Measurements from ENCODE around the gene DENND1B. TPM values are rescaled to one million over a fixed set of nuclear protein-coding genes. Genes with fewer than 3 reads are reported as not detected.

The DENND1B gene
- polyA plus RNA-seq, 2 of the 4 experiments (the other 2 are of a cell fraction), result 2.9 to 10.5 TPM

GRCh38 chr1:197731449-197731848 lies 43.8 kb downstream of the DENND1B start:
- ATAC-seq (0 out of 6 replicates have a peak, but pooled peaks of 1 of the 2 experiments have one; percentile 39), DNase-seq (ENCODE audit: low read depth in 1 of 2, low spot score in 1 of 2) (no peak), FAIRE-seq (no peak)
- H3K27ac ChIP-seq, result no peak overlapping the region
- 83% methylated on average over 3 of the region's 3 CpGs for WGBS (ENCODE audit: missing lambda C conversion rate)
- no peaks in the 10 kb centered on the region; the same call in 1 of the 3 replicates for H3K4me1 ChIP-seq
- ChIA-PET POLR2A (no interaction called here), CTCF (interaction anchor here (1.2 kb wide), 1 partner anchor 137 kb away, joined by 3 read pairs; no protein-coding TSS in a partner anchor)
- H3K4me2 ChIP-seq, result no peak overlapping the region
- TF ChIP-seq CHD2 (IDR thresholded peaks at IDR 0.05; ENCODE audit: low read length, partially characterized antibody), result no peak
- no peak for TF ChIP-seq PHF8 (IDR thresholded peaks at IDR 0.05; ENCODE audit: borderline replicate concordance, low read depth)
- no peak for TF ChIP-seq EHMT2 (IDR thresholded peaks at IDR 0.05; ENCODE audit: low read depth)
- no peak for TF ChIP-seq CEBPB (IDR thresholded peaks at IDR 0.05)
- TF ChIP-seq MYC (IDR thresholded peaks at IDR 0.05; ENCODE audit: borderline replicate concordance, low read length), result no peak
- TF ChIP-seq REST (IDR thresholded peaks at IDR 0.05), result no peak
- no peak for TF ChIP-seq RFX5 (IDR thresholded peaks at IDR 0.05)
- TF ChIP-seq BHLHE40 (IDR thresholded peaks at IDR 0.05; ENCODE audit: low read depth, low read length), result no peak
- no peak for TF ChIP-seq PBX3 (IDR thresholded peaks at IDR 0.05)
- no peak for TF ChIP-seq ZFP36 (IDR thresholded peaks at IDR 0.05; ENCODE audit: borderline replicate concordance, partially characterized antibody)
- TF ChIP-seq GATA3 (IDR thresholded peaks at IDR 0.05; ENCODE audit: borderline replicate concordance), result no peak
- TF ChIP-seq EHF (CRISPR knock-in tag; IDR thresholded peaks at IDR 0.05), result no peak
- H3K9me3 ChIP-seq, result no peaks in the 10 kb centered on the region
- no peak overlapping the region for H3K4me3 ChIP-seq

GRCh38 chr1:197725976-197726375 lies 49.3 kb downstream of the DENND1B start:
- TF ChIP-seq EHMT2 (IDR thresholded peaks at IDR 0.05; ENCODE audit: low read depth), result no peak
- TF ChIP-seq ELK1 (IDR thresholded peaks at IDR 0.05; ENCODE audit: low read depth, low read length), result no peak
- TF ChIP-seq ZSCAN20 (CRISPR knock-in tag; IDR thresholded peaks at IDR 0.05), result no peak
- TF ChIP-seq KDM5A (IDR thresholded peaks at IDR 0.05), result no peak
- no peak for TF ChIP-seq TP53 (CRISPR knock-in tag; IDR thresholded peaks at IDR 0.05)
- TF ChIP-seq HES2 (IDR thresholded peaks at IDR 0.05), result no peak
- no peak for TF ChIP-seq POLR2A (IDR thresholded peaks at IDR 0.05; ENCODE audit: low read length)
- H3K4me1 ChIP-seq, result no peaks in the 10 kb centered on the region
- DNase-seq (ENCODE audit: low read depth in 1 of 2, low spot score in 1 of 2), result no peak
- POLR2A ChIA-PET, result no interaction called here
- ATAC-seq, result no peak
- H3K27ac ChIP-seq, result no peak overlapping the region
- no peak overlapping the region for H3K4me3 ChIP-seq
- H3K9me3 ChIP-seq, result peaks cover 10% of the 10 kb centered on the region; the same call in 2 of the 3 replicates
- no peak for FAIRE-seq
- 64% methylated on average over 3 of the region's 3 CpGs for WGBS (ENCODE audit: missing lambda C conversion rate)
- no peak overlapping the region for H3K4me2 ChIP-seq
- CTCF ChIA-PET, result no interaction called here

- POLR2A ChIA-PET, result no interaction called here
- DNase-seq (ENCODE audit: low read depth in 1 of 2, low spot score in 1 of 2), result peak in 1 of 2 experiments; percentile 56
- TF ChIP-seq FOXS1 (CRISPR knock-in tag; IDR thresholded peaks at IDR 0.05), result peak; percentile 95; the same call in 1 of the 2 replicates
- no peak for TF ChIP-seq POLR2A (IDR thresholded peaks at IDR 0.05; ENCODE audit: low read length)
- ATAC-seq, result no peak
- CTCF ChIA-PET, result no interaction called here
- Histone ChIP-seq H3K9me3 (peaks cover 10% of the 10 kb centered on the region; the same call in 2 of the 3 replicates), H3K4me3 (no peak overlapping the region), H3K4me1 (no peaks in the 10 kb centered on the region), H3K27ac (no peak overlapping the region), H3K4me2 (no peak overlapping the region)
- WGBS (ENCODE audit: missing lambda C conversion rate), result 22% methylated on average over 1 of the region's 1 CpG
- no peak for FAIRE-seq
Observed at GRCh38 chr1:197725044-197725443, 50.2 kb downstream of the DENND1B start.

All from A549 (cell line).